Thymus (tissue), 11 donors: ENCODE measurements around the gene LRP1B. TPM values are rescaled to one million over a fixed set of nuclear protein-coding genes. Genes with fewer than 3 reads are reported as not detected.

Source experiments
- DNase-seq, 9 donors: peaks; one replicate each; pipeline ENCODE4 v3.0.0-alpha.2; 2013; ENCODE audit warnings: low spot score in 9 of 9, low read depth in 6 of 9, missing footprints in 1 of 9
- H3K27ac ChIP-seq, 2 donors: one replicate each; pipeline ENCODE4 v1.5.1; 2013; ENCODE audit warnings: control low read depth in 1 of 2, low read depth in 1 of 2, low read length in 1 of 2, mild to moderate bottlenecking in 1 of 2, moderate library complexity in 1 of 2
- H3K27me3 ChIP-seq, 2 donors: one replicate each; pipeline ENCODE4 v1.5.1; 2013; ENCODE audit warnings: low read length in 1 of 2; ENCODE audit not compliant: control insufficient read depth in 2 of 2, insufficient read depth in 1 of 2
- H3K36me3 ChIP-seq, 2 donors: one replicate each; pipeline ENCODE4 v1.5.1; 2013; ENCODE audit warnings: low read length in 1 of 2, mild to moderate bottlenecking in 1 of 2, moderate library complexity in 1 of 2; ENCODE audit not compliant: control insufficient read depth in 2 of 2, insufficient read depth in 2 of 2
- H3K4me1 ChIP-seq, 2 donors: one replicate each; pipeline ENCODE4 v1.5.1; 2013; ENCODE audit warnings: low read length in 2 of 2; ENCODE audit not compliant: control insufficient read depth in 2 of 2, insufficient read depth in 2 of 2
- H3K4me3 ChIP-seq, 2 donors: one replicate each; pipeline ENCODE4 v1.5.1; 2013; ENCODE audit warnings: low read length in 2 of 2, control low read depth in 1 of 2, mild to moderate bottlenecking in 1 of 2
- H3K9me3 ChIP-seq, 2 donors: one replicate each; pipeline ENCODE4 v1.5.1; 2013; ENCODE audit warnings: low read length in 1 of 2, mild to moderate bottlenecking in 1 of 2; ENCODE audit not compliant: control insufficient read depth in 2 of 2, insufficient read depth in 1 of 2
- WGBS: extraction: QIAGEN DNeasy Blood & Tissue Kit; methylation state at CpG from one replicate; pipeline ENCODE4 v1.1.7; 2013; 5-methylcytosine and 5-hydroxymethylcytosine counted together
- polyA plus RNA-seq: library from polyadenylated mRNA; stranded (reverse); fragments of 200-250 nt; gene quantifications from one replicate; pipeline ENCODE4 v1.2.3, GENCODE V29; 2013
- total RNA-seq: library from RNA; stranded (reverse); fragments of 120-200 nt; gene quantifications from one replicate; pipeline ENCODE4 v1.2.4, GENCODE V29; 2013
- donor health status: healthy.

LRP1B gene
- total and polyA plus RNA-seq, 2 donors: 0.18 to 0.28 TPM

DNA sequence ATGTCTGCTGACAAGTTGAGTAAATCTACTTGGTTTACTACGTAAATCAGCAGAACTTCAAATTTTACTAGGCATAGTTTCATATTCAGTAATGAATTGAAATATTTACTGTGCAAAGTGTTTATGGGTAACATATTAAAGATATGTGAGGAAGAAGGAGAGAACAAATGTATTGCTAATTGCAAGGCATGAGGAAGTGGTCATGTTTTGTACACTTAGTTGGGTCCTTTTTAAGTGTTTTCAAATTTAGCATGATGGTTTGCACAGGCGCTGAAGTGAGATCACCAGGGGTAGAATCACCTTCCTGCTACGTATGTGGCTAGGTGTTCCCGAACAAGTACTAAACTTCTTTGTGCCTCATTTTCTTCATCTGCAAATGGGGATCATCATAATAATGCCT lies 1534.4 kb downstream of the LRP1B start:
- no peaks in the 10 kb centered on the region for H3K9me3 ChIP-seq
- no peak overlapping the region for H3K27ac ChIP-seq
- H3K4me1 ChIP-seq: no peaks in the 10 kb centered on the region
- no peak for DNase-seq
- no peaks in the 10 kb centered on the region for H3K27me3 ChIP-seq
- no peak overlapping the region for H3K4me3 ChIP-seq
- no peaks in the 10 kb centered on the region for H3K36me3 ChIP-seq
- 69% methylated on average over 4 of the region's 4 CpGs for WGBS

GRCh38 chr2:140595107-140595506 lies 1535.7 kb downstream of the LRP1B start:
- H3K27me3 ChIP-seq: no peaks in the 10 kb centered on the region
- H3K36me3 ChIP-seq: no peaks in the 10 kb centered on the region
- H3K4me3 ChIP-seq: no peak overlapping the region
- no peak overlapping the region for H3K27ac ChIP-seq
- no peaks in the 10 kb centered on the region for H3K9me3 ChIP-seq
- no peaks in the 10 kb centered on the region for H3K4me1 ChIP-seq
- no peak for DNase-seq
- WGBS: 96% methylated on average over 2 of the region's 2 CpGs

DNA sequence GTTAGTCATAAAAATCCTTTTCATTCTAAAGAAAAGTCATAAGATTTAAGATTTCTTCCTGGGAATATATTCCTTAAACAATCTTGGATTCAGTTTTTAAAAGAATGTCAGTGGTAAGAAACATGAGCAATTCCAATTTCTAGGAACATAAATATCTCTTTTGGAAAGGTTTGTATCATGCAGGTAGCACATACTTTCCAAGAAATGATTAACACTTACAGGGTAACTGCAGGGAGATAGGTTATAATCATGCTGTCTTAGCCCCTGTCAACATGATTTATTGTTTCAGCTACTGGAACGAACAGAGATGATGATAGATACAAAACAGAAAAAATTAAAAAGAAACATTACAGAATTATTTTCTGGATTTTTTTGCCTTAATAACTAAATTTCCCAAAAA lies 1537.7 kb downstream of the LRP1B start:
- H3K4me3 ChIP-seq: no peak overlapping the region
- H3K9me3 ChIP-seq: no peaks in the 10 kb centered on the region
- H3K27ac ChIP-seq: no peak overlapping the region
- H3K36me3 ChIP-seq: no peaks in the 10 kb centered on the region
- H3K4me1 ChIP-seq: no peaks in the 10 kb centered on the region
- DNase-seq: no peak
- H3K27me3 ChIP-seq: no peaks in the 10 kb centered on the region
- WGBS: 0% methylated on average over 1 of the region's 1 CpG

- Histone ChIP-seq H3K27ac (no peak overlapping the region), H3K27me3 (no peaks in the 10 kb centered on the region), H3K36me3 (no peaks in the 10 kb centered on the region), H3K4me1 (no peaks in the 10 kb centered on the region), H3K4me3 (no peak overlapping the region), H3K9me3 (no peaks in the 10 kb centered on the region)
- no peak for DNase-seq
Observed at GRCh38 chr2:140589696-140590095, 1541.1 kb downstream of the LRP1B start.

GRCh38 chr2:140589273-140589672 lies 1541.5 kb downstream of the LRP1B start:
- H3K4me1 ChIP-seq: no peaks in the 10 kb centered on the region
- H3K27ac ChIP-seq: no peak overlapping the region
- DNase-seq: no peak
- H3K27me3 ChIP-seq: no peaks in the 10 kb centered on the region
- H3K9me3 ChIP-seq: no peaks in the 10 kb centered on the region
- WGBS: 97% methylated on average over 1 of the region's 1 CpG
- H3K4me3 ChIP-seq: no peak overlapping the region
- no peaks in the 10 kb centered on the region for H3K36me3 ChIP-seq

- DNase-seq: peak in 4 of 9 donors; percentile 0 to 23 (median 12)
- Histone ChIP-seq H3K4me3 (no peak overlapping the region), H3K4me1 (no peaks in the 10 kb centered on the region)
Observed at GRCh38 chr2:140586379-140586778, 1544.4 kb downstream of the LRP1B start.

DNA sequence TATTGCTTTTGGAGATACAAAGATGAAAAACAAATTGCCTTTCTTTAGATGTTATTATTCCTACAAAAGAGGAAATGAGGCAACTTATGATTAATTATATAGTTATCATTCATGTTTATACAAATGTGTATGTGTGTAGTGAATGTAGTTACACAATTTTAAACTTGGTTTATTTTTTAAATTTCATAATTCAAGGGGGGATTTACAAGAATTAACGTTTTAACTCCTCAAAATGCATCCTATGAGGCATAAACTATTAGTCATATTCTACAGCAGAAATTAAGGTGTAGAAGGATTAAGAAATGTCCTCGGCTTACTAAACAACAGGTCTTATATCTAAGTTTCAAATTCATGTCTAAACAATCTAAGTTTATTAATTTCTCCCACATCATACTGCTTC lies 1545.8 kb downstream of the LRP1B start:
- Histone ChIP-seq H3K4me3 (no peak overlapping the region), H3K36me3 (no peaks in the 10 kb centered on the region), H3K27ac (no peak overlapping the region), H3K4me1 (no peaks in the 10 kb centered on the region), H3K27me3 (no peaks in the 10 kb centered on the region), H3K9me3 (no peaks in the 10 kb centered on the region)
- no peak for DNase-seq
- WGBS: 36% methylated on average over 2 of the region's 2 CpGs

More at GRCh38 chr2:140586379-140586778, 1544.4 kb downstream of the LRP1B start:
- H3K27ac ChIP-seq: no peak overlapping the region
- no peaks in the 10 kb centered on the region for H3K36me3 ChIP-seq
- no peaks in the 10 kb centered on the region for H3K9me3 ChIP-seq
- 84% methylated on average over 2 of the region's 2 CpGs for WGBS
- no peaks in the 10 kb centered on the region for H3K27me3 ChIP-seq

GRCh38 chr2:140584471-140584870 lies 1546.3 kb downstream of the LRP1B start:
- DNase-seq: no peak
- Histone ChIP-seq H3K27me3 (no peaks in the 10 kb centered on the region), H3K4me1 (no peaks in the 10 kb centered on the region), H3K9me3 (no peaks in the 10 kb centered on the region), H3K27ac (no peak overlapping the region), H3K36me3 (no peaks in the 10 kb centered on the region), H3K4me3 (no peak overlapping the region)

DNA sequence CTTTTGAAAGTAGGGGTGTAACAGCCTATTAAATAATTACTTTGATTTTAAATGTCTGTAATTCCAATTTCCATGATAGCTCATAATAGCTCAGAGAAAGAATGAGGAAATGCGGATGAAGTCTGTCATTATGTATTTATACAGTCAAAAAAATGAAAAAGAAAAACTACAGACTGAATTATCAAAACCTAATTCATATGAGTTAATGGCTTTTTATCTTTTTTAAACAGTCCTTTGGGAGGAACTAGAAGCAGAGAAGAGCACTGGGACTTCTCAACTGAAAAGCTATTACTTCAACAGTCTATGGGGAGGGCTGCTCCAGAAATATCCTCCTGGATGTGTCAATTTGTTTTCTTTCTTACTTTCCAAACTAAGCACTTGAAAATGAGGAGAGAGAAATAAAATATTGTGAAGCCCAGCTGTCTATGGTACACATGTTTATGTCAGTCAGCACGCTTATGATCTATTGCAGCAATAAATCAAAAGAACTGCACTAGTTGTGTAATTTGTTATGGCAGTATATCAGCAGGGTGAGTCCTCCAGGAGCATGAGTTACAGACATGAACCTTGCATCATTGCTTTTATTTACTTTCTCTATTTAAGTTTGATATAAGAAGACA lies 1550.2 kb downstream of the LRP1B start:
- DNase-seq: no peak
- WGBS: 86% methylated on average over 2 of the region's 2 CpGs

DNA sequence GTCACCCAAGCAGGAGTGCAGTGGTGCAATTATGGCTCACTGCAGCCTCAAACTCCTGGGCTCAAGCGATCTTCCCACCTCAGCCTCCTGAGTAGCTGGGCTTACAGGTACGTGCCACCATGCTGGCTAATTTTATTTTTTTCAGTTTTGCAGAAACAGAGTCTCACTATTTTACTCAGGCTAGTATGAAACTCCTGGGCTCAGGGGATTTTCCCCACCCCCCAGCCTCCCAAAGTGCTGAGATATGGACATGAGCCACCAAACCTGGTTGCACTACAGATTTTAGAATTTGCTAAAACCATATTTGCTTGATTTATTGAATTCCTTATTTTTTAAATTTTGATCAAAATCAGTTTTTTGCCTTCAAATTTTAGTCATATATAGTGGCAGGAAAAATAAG lies 1553.4 kb downstream of the LRP1B start:
- no peak overlapping the region for H3K27ac ChIP-seq
- no peaks in the 10 kb centered on the region for H3K27me3 ChIP-seq
- H3K4me1 ChIP-seq: no peaks in the 10 kb centered on the region
- no peaks in the 10 kb centered on the region for H3K36me3 ChIP-seq
- DNase-seq: no peak
- WGBS: 89% methylated on average over 2 of the region's 2 CpGs
- H3K9me3 ChIP-seq: no peaks in the 10 kb centered on the region
- no peak overlapping the region for H3K4me3 ChIP-seq

More for the DNA sequence above, 1550.2 kb downstream of the LRP1B start:
- no peak overlapping the region for H3K27ac ChIP-seq
- no peaks in the 10 kb centered on the region for H3K4me1 ChIP-seq
- no peak overlapping the region for H3K4me3 ChIP-seq
- H3K27me3 ChIP-seq: no peaks in the 10 kb centered on the region
- no peaks in the 10 kb centered on the region for H3K36me3 ChIP-seq
- H3K9me3 ChIP-seq: no peaks in the 10 kb centered on the region
